ENCODE results near the gene CCDC33.

The CCDC33 gene

DNA sequence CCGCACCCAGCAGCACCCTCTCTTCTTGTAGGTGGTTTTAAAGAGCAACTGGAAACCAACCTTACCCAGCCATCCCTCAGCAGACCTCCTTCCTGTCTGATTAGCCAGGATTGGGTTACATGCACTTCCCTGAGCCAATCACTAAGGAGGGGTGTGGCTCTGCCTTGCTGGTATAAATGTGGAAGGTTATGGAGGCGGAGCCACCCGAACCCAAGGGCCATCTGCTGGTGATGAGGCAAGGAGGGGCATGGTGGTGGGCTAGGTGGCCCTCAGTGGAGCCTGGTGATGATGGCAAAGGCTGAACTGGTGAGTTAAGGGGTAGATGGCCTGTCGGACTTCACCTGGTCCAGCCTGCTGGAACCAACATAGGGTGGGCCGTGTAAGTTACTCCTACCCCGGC lies 39.8 kb downstream of the CCDC33 start:
- DNase-seq (ENCODE audit: low read depth): no peak
- TF ChIP-seq, protein P1, sequence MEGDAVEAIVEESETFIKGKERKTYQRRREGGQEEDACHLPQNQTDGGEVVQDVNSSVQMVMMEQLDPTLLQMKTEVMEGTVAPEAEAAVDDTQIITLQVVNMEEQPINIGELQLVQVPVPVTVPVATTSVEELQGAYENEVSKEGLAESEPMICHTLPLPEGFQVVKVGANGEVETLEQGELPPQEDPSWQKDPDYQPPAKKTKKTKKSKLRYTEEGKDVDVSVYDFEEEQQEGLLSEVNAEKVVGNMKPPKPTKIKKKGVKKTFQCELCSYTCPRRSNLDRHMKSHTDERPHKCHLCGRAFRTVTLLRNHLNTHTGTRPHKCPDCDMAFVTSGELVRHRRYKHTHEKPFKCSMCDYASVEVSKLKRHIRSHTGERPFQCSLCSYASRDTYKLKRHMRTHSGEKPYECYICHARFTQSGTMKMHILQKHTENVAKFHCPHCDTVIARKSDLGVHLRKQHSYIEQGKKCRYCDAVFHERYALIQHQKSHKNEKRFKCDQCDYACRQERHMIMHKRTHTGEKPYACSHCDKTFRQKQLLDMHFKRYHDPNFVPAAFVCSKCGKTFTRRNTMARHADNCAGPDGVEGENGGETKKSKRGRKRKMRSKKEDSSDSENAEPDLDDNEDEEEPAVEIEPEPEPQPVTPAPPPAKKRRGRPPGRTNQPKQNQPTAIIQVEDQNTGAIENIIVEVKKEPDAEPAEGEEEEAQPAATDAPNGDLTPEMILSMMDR (conservative IDR thresholded peaks at IDR 0.05; ENCODE audit: control insufficient read depth, insufficient read depth, low read depth, low read length): no peak
- H3K4me3 ChIP-seq (ENCODE audit: control insufficient read depth, low read depth, low read length): no peak overlapping the region

DNA sequence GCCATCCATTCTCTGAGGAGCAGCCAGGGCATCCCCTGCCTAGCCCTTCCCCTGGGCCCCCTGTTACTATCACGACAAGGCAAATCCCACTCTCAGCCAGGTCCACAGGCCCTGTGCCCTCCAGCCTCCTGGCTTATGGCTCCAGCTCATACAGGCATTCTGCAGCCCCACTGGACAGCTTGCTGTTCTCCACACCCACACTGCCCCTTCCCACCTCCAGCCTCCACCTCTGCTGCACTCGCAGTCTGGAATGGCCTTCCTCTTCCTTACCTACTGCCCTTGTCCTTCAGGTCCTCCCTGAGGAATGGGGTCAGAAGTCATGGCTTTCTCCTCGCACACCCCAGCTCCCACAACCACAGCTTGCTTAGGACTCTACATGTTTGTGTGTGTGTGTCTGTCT lies 40.4 kb downstream of the CCDC33 start:
- no peak overlapping the region for H3K4me3 ChIP-seq (ENCODE audit: control insufficient read depth, low read depth, low read length)
- TF ChIP-seq, protein P1 (conservative IDR thresholded peaks at IDR 0.05; ENCODE audit: control insufficient read depth, insufficient read depth, low read depth, low read length): no peak
- no peak for DNase-seq (ENCODE audit: low read depth)

- no peak for DNase-seq (ENCODE audit: low read depth)
- TF ChIP-seq, protein P1 (conservative IDR thresholded peaks at IDR 0.05; ENCODE audit: control insufficient read depth, insufficient read depth, low read depth, low read length): no peak
- no peak overlapping the region for H3K4me3 ChIP-seq (ENCODE audit: control insufficient read depth, low read depth, low read length)
These were observed 41.2 kb downstream of the CCDC33 start for GRCh38 chr15:74277242-74277810.

- DNase-seq (ENCODE audit: low read depth): no peak
- no peak overlapping the region for H3K4me3 ChIP-seq (ENCODE audit: control insufficient read depth, low read depth, low read length)
- TF ChIP-seq, protein P1 (conservative IDR thresholded peaks at IDR 0.05; ENCODE audit: control insufficient read depth, insufficient read depth, low read depth, low read length): no peak
These were observed 42.1 kb downstream of the CCDC33 start for GRCh38 chr15:74278207-74278606.

DNA sequence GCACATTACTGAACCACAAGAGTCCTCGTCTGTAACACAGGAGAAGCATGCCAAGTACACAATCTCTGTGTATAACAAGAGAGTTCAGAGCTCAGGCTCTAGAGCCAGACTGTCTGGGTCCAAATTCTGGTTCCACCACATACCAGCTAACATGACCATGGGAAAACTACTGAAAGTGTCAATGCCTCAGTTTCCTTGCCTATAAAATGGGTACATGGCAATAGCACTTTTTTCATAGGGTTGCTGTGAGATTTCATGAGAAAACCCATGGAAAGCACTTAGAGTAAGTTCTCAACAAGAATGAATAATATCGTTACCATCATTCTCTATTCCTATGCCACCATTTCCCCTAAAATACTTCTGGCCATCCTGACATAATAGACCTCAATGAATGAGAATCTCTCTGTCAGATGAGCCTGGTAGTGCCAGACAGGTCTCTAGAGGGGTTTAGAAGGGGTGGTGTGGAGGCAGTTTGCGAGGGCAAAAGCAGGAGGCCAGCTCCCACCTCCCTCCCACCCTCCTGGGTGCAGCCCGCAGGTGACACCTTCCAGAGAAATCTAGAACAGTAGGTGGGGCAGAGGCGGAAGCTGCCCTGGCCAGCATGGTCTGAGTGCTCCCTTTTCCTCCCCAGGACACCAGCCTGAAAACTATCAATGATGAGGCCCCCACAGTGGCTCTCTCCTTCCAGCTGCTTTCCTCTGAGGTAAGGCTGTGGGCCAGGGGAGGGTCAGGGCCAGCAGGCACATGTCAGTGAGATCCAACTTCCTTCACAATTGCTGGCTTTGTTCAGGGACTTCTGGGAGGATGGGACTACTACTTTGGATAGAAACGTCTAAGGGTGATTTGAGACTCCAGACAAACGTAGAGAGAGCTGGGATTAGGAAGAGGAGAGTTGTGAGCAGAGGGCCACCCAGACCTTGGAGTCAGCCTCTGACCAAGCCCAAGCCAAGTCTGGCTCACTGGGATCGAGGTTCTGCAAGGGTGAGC lies 45.3 kb downstream of the CCDC33 start:
- no peak overlapping the region for H3K4me3 ChIP-seq (ENCODE audit: control insufficient read depth, low read depth, low read length)
- DNase-seq (ENCODE audit: low read depth): no peak
- TF ChIP-seq, protein P1 (conservative IDR thresholded peaks at IDR 0.05; ENCODE audit: control insufficient read depth, insufficient read depth, low read depth, low read length): no peak

GRCh38 chr15:74283368-74283767 lies 47.2 kb downstream of the CCDC33 start:
- no peak overlapping the region for H3K4me3 ChIP-seq (ENCODE audit: control insufficient read depth, low read depth, low read length)
- TF ChIP-seq, protein P1 (conservative IDR thresholded peaks at IDR 0.05; ENCODE audit: control insufficient read depth, insufficient read depth, low read depth, low read length): no peak
- DNase-seq (ENCODE audit: low read depth): no peak
